CD1c-positive myeloid dendritic cell (primary cell): Measurements from ENCODE around the gene PLEK.
"Not testable (repeated sequence)": the region's sequence is repeated elsewhere in the genome, so short reads cannot be mapped to it uniquely, and the experiment has no call there.

Source experiments
- DNase-seq: peaks from one replicate; pipeline ENCODE4 v3.0.0-alpha.2; 2016; ENCODE audit errors: extremely low spot score

The PLEK gene, protein sequence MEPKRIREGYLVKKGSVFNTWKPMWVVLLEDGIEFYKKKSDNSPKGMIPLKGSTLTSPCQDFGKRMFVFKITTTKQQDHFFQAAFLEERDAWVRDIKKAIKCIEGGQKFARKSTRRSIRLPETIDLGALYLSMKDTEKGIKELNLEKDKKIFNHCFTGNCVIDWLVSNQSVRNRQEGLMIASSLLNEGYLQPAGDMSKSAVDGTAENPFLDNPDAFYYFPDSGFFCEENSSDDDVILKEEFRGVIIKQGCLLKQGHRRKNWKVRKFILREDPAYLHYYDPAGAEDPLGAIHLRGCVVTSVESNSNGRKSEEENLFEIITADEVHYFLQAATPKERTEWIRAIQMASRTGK

GRCh38 chr2:68365087-68365486 is at the start of gene PLEK:
Gene PLEK (plus strand): TSS chr2:68365282. CDS start chr2:68365352, 70 bp downstream.
- peak; percentile 94 for DNase-seq

- no peak for DNase-seq
These were observed 49.0 kb upstream of the PLEK start for GRCh38 chr2:68316111-68316510.

DNA sequence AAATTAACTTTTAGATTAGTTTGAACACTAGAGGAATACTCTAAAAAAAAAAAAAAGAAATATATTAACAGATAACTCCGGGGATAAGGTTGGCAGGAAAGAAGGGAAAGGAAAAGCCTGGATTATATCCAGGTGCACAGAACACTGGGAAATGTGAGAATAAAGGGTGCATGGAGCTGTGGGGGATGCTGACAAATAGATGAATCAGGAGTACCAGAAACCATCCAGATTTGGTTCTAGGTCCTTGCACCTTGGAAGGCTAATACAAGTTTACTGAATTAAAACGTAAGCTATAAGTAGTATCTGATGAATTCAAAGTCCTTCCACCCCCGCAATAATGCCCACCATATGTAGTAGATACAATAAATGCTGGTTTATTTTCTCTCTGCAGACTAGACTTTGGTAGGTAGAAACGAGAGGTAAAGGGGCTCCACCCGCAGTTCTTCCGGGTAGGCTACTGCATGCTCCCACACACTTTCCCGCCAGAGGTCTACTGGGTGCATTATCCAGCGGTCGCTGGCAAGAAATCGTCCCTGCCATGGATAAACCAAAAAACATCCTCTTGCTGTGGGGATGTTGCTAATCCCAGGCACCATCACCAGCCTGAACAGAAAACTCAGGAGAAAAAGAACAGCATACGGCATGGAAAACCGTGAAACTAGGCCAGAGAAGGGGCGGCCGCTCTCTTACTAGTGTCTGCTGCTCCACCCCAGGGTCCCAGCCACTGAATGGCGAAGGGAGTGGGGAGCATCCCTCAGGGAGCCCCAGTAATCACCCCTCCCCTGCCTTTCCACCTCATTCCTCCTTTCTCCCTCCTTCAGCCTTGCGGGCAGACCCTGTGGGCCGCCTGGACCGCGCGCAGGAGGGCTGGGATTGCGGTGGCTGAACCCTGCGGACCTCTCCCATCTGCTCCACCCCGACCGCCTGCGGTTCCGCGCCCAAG is 46.8 kb upstream of the PLEK start:
- no peak for DNase-seq

GRCh38 chr2:68318914-68319397 is 46.1 kb upstream of the PLEK start:
- DNase-seq: peak; percentile 15

GRCh38 chr2:68319398-68320117 is 45.5 kb upstream of the PLEK start, which contains the start of gene CNRIP1:
Gene CNRIP1 (minus strand): TSS chr2:68319949. CDS start chr2:68319400, 549 bp downstream.
- DNase-seq: peak; percentile 57

DNA sequence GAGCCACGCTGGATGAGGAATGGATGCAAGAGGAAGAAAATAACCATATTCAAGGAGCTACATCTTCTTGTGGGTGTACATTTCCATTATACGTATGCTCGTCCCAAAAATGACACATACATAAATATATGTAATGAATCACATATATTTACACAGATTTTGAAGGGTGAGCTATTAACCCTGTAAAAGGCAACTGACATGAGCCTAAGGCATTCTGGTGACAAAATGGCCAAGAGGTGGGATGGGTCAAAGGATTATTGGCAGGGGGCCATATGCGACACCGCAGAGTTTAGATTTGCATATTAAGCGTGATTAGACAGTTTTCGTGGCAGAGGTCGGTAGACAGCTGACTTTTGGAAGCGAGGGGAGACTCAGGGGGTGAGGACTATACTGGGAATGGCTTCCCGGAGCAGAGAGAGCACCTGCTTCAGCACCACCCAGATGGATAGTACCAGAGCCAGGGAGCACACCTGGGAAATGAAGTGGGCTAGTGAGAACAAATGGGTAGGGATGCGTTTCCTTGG is 44.9 kb upstream of the PLEK start:
- DNase-seq: no peak

GRCh38 chr2:68325056-68325455 is 40.0 kb upstream of the PLEK start:
- no peak for DNase-seq

- DNase-seq: no peak
These were observed 36.2 kb upstream of the PLEK start for GRCh38 chr2:68328901-68329300.

DNA sequence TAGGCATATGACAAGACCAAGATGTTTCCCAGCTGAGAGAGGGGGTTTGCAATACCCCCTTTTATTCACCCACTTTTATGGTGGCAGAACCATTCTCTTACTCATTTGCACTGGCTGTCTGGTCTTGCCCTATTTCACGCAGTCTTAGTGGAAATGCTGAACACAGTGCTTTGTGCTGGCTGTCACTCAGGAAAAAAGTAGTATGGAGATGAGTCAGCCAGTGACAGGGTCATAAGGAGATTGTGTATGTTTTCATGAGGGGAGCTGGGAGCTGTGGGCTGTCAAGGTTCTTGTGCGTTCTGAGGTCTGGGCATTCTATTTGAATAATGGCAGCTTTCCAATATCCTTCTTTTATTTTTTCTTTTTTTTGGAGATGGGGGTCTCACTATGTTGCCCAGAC is 34.4 kb upstream of the PLEK start:
- DNase-seq: no peak

- no peak for DNase-seq
These were observed 32.1 kb upstream of the PLEK start for GRCh38 chr2:68333009-68333408.

- DNase-seq: no peak
These were observed 31.2 kb upstream of the PLEK start for GRCh38 chr2:68333931-68334330.

GRCh38 chr2:68336192-68336591 is 28.9 kb upstream of the PLEK start:
- no peak for DNase-seq

GRCh38 chr2:68340226-68341061 is 24.6 kb upstream of the PLEK start:
- no peak for DNase-seq

DNA sequence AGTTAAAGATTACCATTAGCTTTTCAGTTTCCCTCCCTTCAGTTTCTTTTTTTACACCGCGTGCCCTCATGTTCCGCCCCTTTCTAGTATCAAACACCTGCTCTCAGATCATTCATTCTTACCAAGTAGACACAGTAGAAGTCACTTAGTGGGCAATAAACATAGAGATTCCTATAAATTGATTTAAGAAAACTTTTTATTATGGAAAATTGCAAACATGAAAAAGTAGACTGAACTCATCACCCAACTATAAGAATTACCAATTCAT is 24.1 kb upstream of the PLEK start:
- no peak for DNase-seq

DNA sequence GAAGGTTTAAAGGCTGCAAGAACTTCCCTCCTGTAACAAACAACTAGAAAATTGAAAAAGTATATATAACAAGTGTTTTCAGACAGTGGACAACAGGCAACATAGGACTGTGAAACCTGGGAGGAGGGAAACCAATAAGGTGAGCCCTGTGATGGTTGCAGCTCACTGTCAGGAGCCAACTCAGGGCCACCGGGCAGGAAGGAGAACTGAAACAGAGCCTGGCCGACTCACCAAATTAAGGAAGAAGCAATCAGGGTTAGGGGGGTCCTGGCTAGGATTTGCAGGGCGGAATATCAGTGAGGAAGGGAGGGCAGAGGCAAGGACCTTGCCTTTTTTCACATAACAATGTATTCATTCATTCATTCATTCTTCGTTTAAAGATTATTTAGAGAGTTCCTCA is 23.5 kb upstream of the PLEK start:
- DNase-seq: peak; percentile 55

DNA sequence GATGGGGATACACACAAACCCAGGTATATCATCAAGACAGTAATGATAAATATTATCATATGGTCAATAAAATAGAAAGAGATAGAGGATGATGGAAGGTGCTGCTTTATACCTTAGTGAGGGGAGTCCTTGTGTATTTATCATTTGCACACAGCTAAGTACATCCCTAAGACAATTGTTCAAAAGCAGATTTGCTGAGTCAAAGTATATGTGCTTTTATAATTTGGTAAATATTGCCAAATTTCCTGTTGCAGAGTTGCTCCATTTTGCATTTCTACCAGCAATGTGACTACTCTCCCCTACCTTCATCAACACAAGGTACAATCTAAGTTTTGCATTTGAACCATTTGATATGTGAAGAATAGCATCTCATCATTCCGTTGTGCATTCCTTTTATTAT is 22.6 kb upstream of the PLEK start:
- no peak for DNase-seq

GRCh38 chr2:68344031-68344430 is 21.1 kb upstream of the PLEK start:
- no peak for DNase-seq

- no peak for DNase-seq
These were observed 19.8 kb upstream of the PLEK start for GRCh38 chr2:68345129-68345875.

DNA sequence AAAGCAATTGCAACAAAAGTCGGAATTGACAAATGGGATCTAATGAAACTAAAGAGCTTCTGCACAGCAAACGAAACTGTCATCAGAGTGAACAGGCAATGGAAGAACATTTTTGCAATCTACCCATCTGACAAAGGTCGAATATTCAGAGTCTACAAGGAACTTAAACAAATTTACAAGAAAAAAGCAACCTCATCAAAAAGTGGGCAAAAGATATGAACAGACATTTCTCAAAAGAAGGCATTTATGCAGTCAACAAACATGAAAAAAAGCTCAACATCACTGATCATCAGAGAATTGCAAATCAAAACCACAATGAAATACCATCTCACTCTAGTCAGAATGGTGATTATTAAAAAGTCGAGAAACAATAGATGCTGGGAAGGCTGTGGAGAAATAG is 16.0 kb upstream of the PLEK start:
- DNase-seq: not testable (repeated sequence)

GRCh38 chr2:68351997-68352396 is 13.1 kb upstream of the PLEK start:
- DNase-seq: no peak
